Heart left ventricle (tissue), 16 donors: ENCODE measurements around the gene DNAJC11. TPM values are rescaled to one million over a fixed set of nuclear protein-coding genes. Genes with fewer than 3 reads are reported as not detected.

Source experiments
- ATAC-seq, 4 donors: fragments of 200-7000 bp; cut with Tn5 transposase; one replicate each; pipeline ENCODE4 v1.9.1; 2020 to 2022; ENCODE audit warnings: moderate library complexity in 4 of 4, mild to moderate bottlenecking in 3 of 4, moderate number of reproducible peaks in 1 of 4
- DNase-seq, 5 donors: peaks; one replicate each; pipeline ENCODE4 v3.0.0-alpha.2; 2020
- H3K27ac ChIP-seq, 12 donors: fragments of 200-600 bp; sonication (generic) in 4 of 12; one replicate each; pipeline versions ENCODE4 v1.5.0 to v1.8.0; 2016 to 2022; ENCODE audit warnings: mild to moderate bottlenecking in 2 of 12
- H3K27me3 ChIP-seq, 9 donors: fragments of 200-600 bp; sonication (generic) in 2 of 9; one replicate each; pipeline versions ENCODE4 v1.5.1 to v1.8.0; 2016 to 2022; ENCODE audit warnings: mild to moderate bottlenecking in 3 of 9
- H3K36me3 ChIP-seq, 9 donors: fragments of 200-600 bp; sonication (generic) in 2 of 9; one replicate each; pipeline versions ENCODE4 v1.5.0 to v1.8.0; 2018 to 2022; ENCODE audit warnings: mild to moderate bottlenecking in 2 of 9
- H3K4me1 ChIP-seq, 12 donors: fragments of 200-600 bp; sonication (generic) in 4 of 12; one replicate each; pipeline versions ENCODE4 v1.5.0 to v1.8.0; 2016 to 2022; ENCODE audit warnings: mild to moderate bottlenecking in 3 of 12
- H3K4me3 ChIP-seq, 12 donors: fragments of 200-600 bp; sonication (generic) in 4 of 12; one replicate each; pipeline versions ENCODE4 v1.5.0 to v1.8.0; 2017 to 2022; ENCODE audit warnings: mild to moderate bottlenecking in 9 of 12, moderate library complexity in 4 of 12
- H3K9me3 ChIP-seq, 12 donors: fragments of 200-600 bp; sonication (generic) in 4 of 12; one replicate each; pipeline versions ENCODE4 v1.5.0 to v1.8.0; 2016 to 2022; ENCODE audit warnings: mild to moderate bottlenecking in 1 of 12
- CTCF ChIP-seq, 12 donors: fragments of 200-600 bp; sonication (generic) in 4 of 12; IDR thresholded peaks; one replicate each; pipeline versions ENCODE4 v1.5.0 to v1.8.0; 2018 to 2022; ENCODE audit warnings: antibody characterized with exemption in 12 of 12, mild to moderate bottlenecking in 5 of 12
- POLR2A ChIP-seq, 2 donors: fragments of 450-650 bp; IDR thresholded peaks; one replicate each; pipeline ENCODE4 v1.6.1; 2017; ENCODE audit warnings: antibody characterized with exemption in 2 of 2, mild to moderate bottlenecking in 2 of 2, moderate library complexity in 2 of 2
- WGBS, 4 donors: extraction: QIAGEN DNeasy Blood & Tissue Kit in 2 of 4; methylation state at CpG; one replicate each; pipeline versions ENCODE4 v1.1.5 to v1.1.7; 2013 to 2018; 5-methylcytosine and 5-hydroxymethylcytosine counted together
- intact Hi-C, 10 donors: fragments of 100-400 bp; cut with DNase I; formaldehyde crosslinking; loops; one replicate each; pipeline versions ENCODE4 v1.11.1 to v1.14.2; 2022
- polyA plus RNA-seq, 2 donors: library from polyadenylated mRNA; stranded (reverse); fragments of 200-250 nt; gene quantifications; one replicate each; pipeline ENCODE4 v1.2.3, GENCODE V29; 2013
- total RNA-seq, 9 donors: library from RNA; depleted of rRNA in 2 of 9; stranded (reverse); fragments of >200 nt in 2 of 9; fragmentation: NEBNext Ultra II Directional in 3 of 9; extraction: Animal tissue kit (Norgen Biotek cat#: 25700) in 3 of 9; gene quantifications; one replicate each; pipeline versions ENCODE4 v1.1.0 to v1.2.4, GENCODE V29; 2016 to 2023
- donor health status: ischemic (EF 13 %, LVEDD 7.1; RV severe dilation, severe dysfunction).
- donor health status: healthy with polysubstance abuse.
- donor health status: DM: no; HTN: yes; CAD: no.
- donor health status: DM: no; HTN: no; CAD: no.
- donor health status: ischemic (EF 25% LVEDD 6.9; RV normal size, moderate dysfunction).
- donor health status: ischemic (EF 25% LVEDD 5.7; RV mildly dilated, moderate dysfunction).
- donor health status: healthy.
- donor health status: DM: yes; HTN: yes; CAD: no.
- donor health status: ischemic (EF 35%, LVEDD 5.7; RV mildly dilated, moderate dysfunction).
- donor health status: nonischemic (EF 11% LVEDD 7.7; RV severe dilation, severe dysfunction).
- donor health status: DM: yes; HTN: yes; CAD: no.
- donor health status: PGD.
- donor health status: ischemic (EF 29% LVEDD 5.4; RV normal size, mild dysfunction).
- donor health status: nonischemic (EF 23%, LVEDD 6.1; RV moderate dilation, normal function).

Gene DNAJC11
- total and polyA plus RNA-seq, 11 donors, result 42.4 to 67.4 (median 51.7) TPM

- no peaks in the 10 kb centered on the region for H3K9me3 ChIP-seq
- H3K27ac ChIP-seq, result peak overlapping the region in 11 of 12 donors; percentile 42 to 100 (median 67)
- no peak for TF ChIP-seq POLR2A (IDR thresholded peaks at IDR 0.05)
- no peak for TF ChIP-seq CTCF (IDR thresholded peaks at IDR 0.05)
- intact Hi-C loops, result no loop called here
- peaks cover 10 to 86% (median 53%) of the 10 kb centered on the region in 12 donors for H3K4me1 ChIP-seq
- ATAC-seq, result peak in 3 of 4 donors; percentile 8 to 41 (median 9)
- peaks cover 0 to 73% (median 68%) of the 10 kb centered on the region in 9 donors for H3K36me3 ChIP-seq
- no peaks in the 10 kb centered on the region for H3K27me3 ChIP-seq
- 54 to 61% (median 57%) methylated on average over 13 to 15 of the region's 15 CpGs for WGBS, 4 donors
- peak overlapping the region in 7 of 12 donors; percentile 2 to 30 (median 4) for H3K4me3 ChIP-seq
- no peak for DNase-seq
Measured at GRCh38 chr1:6596886-6597776, 104.5 kb downstream of the DNAJC11 start.

DNA sequence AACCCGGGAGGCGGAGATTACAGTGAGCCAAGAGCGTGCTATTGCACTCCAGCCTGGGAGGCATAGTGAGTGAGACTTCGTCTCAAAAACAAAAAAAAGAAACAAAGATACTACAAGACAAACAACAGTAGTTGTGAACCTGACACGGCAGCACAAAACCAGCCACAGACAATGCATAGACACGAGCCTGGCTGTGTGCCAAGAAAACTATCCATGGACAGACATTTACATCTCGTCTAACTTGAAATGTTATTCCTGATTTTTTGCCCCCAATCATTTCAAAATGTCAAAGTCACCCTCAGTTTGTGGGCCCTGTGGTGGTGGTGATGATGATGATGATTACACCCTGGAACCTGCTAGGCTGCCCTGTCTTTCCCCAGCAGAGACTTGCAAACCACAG lies 105.3 kb downstream of the DNAJC11 start:
- Histone ChIP-seq H3K36me3 (peaks cover 0 to 81% (median 73%) of the 10 kb centered on the region in 9 donors), H3K4me1 (peaks cover 10 to 94% (median 60%) of the 10 kb centered on the region in 12 donors), H3K27me3 (no peaks in the 10 kb centered on the region), H3K4me3 (peak overlapping the region in 6 of 12 donors; percentile 2 to 30 (median 4)), H3K9me3 (no peaks in the 10 kb centered on the region), H3K27ac (peak overlapping the region in 11 of 12 donors; percentile 42 to 100 (median 67))
- intact Hi-C loops, result no loop called here
- TF ChIP-seq CTCF (IDR thresholded peaks at IDR 0.05), result no peak
- no peak for TF ChIP-seq POLR2A (IDR thresholded peaks at IDR 0.05)
- WGBS, 4 donors, result 54 to 60% (median 57%) methylated on average over 7 of the region's 7 CpGs
- ATAC-seq, result no peak
- no peak for DNase-seq

GRCh38 chr1:6594977-6595740 lies 106.5 kb downstream of the DNAJC11 start:
- DNase-seq (no peak), ATAC-seq (no peak)
- peaks cover 6 to 97% (median 61%) of the 10 kb centered on the region in 12 donors for H3K4me1 ChIP-seq
- TF ChIP-seq POLR2A (IDR thresholded peaks at IDR 0.05), result no peak
- no peak for TF ChIP-seq CTCF (IDR thresholded peaks at IDR 0.05)
- 84 to 94% (median 90%) methylated on average over 4 to 11 of the region's 11 CpGs for WGBS, 4 donors
- H3K4me3 ChIP-seq, result no peak overlapping the region
- peaks cover 0 to 92% (median 84%) of the 10 kb centered on the region in 9 donors for H3K36me3 ChIP-seq
- peak overlapping the region in 1 of 12 donors; percentile 98 for H3K27ac ChIP-seq
- no peaks in the 10 kb centered on the region for H3K9me3 ChIP-seq
- intact Hi-C loops, result no loop called here
- no peaks in the 10 kb centered on the region for H3K27me3 ChIP-seq

- Histone ChIP-seq H3K4me3 (no peak overlapping the region), H3K27ac (no peak overlapping the region), H3K36me3 (peaks cover 0 to 99% (median 93%) of the 10 kb centered on the region in 9 donors), H3K4me1 (peaks cover 0 to 97% (median 57%) of the 10 kb centered on the region in 12 donors), H3K9me3 (no peaks in the 10 kb centered on the region), H3K27me3 (no peaks in the 10 kb centered on the region)
- intact Hi-C loops, result no loop called here
- 92 to 96% (median 94%) methylated on average over 7 to 15 of the region's 15 CpGs for WGBS, 4 donors
- ATAC-seq, result no peak
- TF ChIP-seq CTCF (IDR thresholded peaks at IDR 0.05) (no peak), POLR2A (IDR thresholded peaks at IDR 0.05) (no peak)
- no peak for DNase-seq
Measured at GRCh38 chr1:6593810-6594209, 107.8 kb downstream of the DNAJC11 start.
